ENCODE measurements around the gene PIWIL4.

- TF ChIP-seq CTCF (IDR thresholded peaks at IDR 0.05; ENCODE audit: insufficient read depth, low read length, poor library complexity, severe bottlenecking) (no peak), EZH2phosphoT487 (conservative IDR thresholded peaks at IDR 0.05; ENCODE audit: low read length) (no peak)
These were observed 41.4 kb upstream of the PIWIL4 start for GRCh38 chr11:94525546-94526324.

All from SU-DHL-6 (cell line).